NCI-H146 (cell line): Measurements from ENCODE around the gene ACAP2.

Source experiments
- DNase-seq: peaks from one replicate; lab custom pipeline; 2025; lab: John Stamatoyannopoulos, UW

ACAP2 gene

GRCh38 chr3:195286115-195286872, 156.5 kb downstream of the ACAP2 start:
- DNase-seq = no peak

GRCh38 chr3:195285372-195285771, 157.4 kb downstream of the ACAP2 start:
- DNase-seq = no peak

- DNase-seq = peak; percentile 93
Measured at GRCh38 chr3:195284842-195285241, 158.0 kb downstream of the ACAP2 start.

- DNase-seq = no peak
Measured at GRCh38 chr3:195282961-195283360, 159.9 kb downstream of the ACAP2 start.

GRCh38 chr3:195274259-195274966, 168.4 kb downstream of the ACAP2 start:
- no peak for DNase-seq

GRCh38 chr3:195271410-195272243, 171.2 kb downstream of the ACAP2 start:
- peak; percentile 94 for DNase-seq

GRCh38 chr3:195270817-195271409, 171.9 kb downstream of the ACAP2 start, which contains the start of gene XXYLT1:
Gene XXYLT1, minus strand, starts transcription at chr3:195271159. Its CDS starts 101 bp downstream, at chr3:195271058.
- peak; percentile 98 for DNase-seq

GRCh38 chr3:195270079-195270816, 172.6 kb downstream of the ACAP2 start:
- DNase-seq = peak; percentile 85

- DNase-seq = no peak
Measured at GRCh38 chr3:195269375-195270078, 173.3 kb downstream of the ACAP2 start.

GRCh38 chr3:195268576-195269309, 174.1 kb downstream of the ACAP2 start:
- no peak for DNase-seq

- DNase-seq = no peak
Measured at GRCh38 chr3:195267096-195267495, 175.7 kb downstream of the ACAP2 start.

GRCh38 chr3:195266428-195266827, 176.4 kb downstream of the ACAP2 start:
- DNase-seq = no peak

GRCh38 chr3:195265363-195265976, 177.3 kb downstream of the ACAP2 start:
- DNase-seq = no peak

- no peak for DNase-seq
Measured at GRCh38 chr3:195263925-195264600, 178.8 kb downstream of the ACAP2 start.

GRCh38 chr3:195263193-195263924, 179.5 kb downstream of the ACAP2 start:
- no peak for DNase-seq

- DNase-seq = no peak
Measured at GRCh38 chr3:195261925-195262324, 180.9 kb downstream of the ACAP2 start.

- DNase-seq = peak; percentile 78
Measured at GRCh38 chr3:195260280-195260905, 182.4 kb downstream of the ACAP2 start.
